GM19372 (cell line): Measurements from ENCODE around the gene DUSP6.
"Not testable (repeated sequence)": the region's sequence is repeated elsewhere in the genome, so short reads cannot be mapped to it uniquely, and the experiment has no call there.

Source experiments
- ATAC-seq: cut with Tn5 transposase; IDR thresholded peaks from one replicate; pipeline ENCODE4 v1.9.1; 2021; ENCODE audit warnings: mild to moderate bottlenecking, low read depth, moderate library complexity; ENCODE audit not compliant: unreplicated experiment

Gene DUSP6

GRCh38 chr12:89353823-89354611 is 1.7 kb upstream of the DUSP6 start:
- ATAC-seq: peak; percentile 39

- peak; percentile 27 for ATAC-seq
Observed at GRCh38 chr12:89353188-89353822, 1.0 kb upstream of the DUSP6 start.

- ATAC-seq: no peak
Observed at GRCh38 chr12:89352242-89352491, 134 bp downstream of the DUSP6 start.

- peak; percentile 33 for ATAC-seq
Observed at GRCh38 chr12:89351489-89352241, 636 bp downstream of the DUSP6 start.

GRCh38 chr12:89350630-89351488 is 1.4 kb downstream of the DUSP6 start:
- ATAC-seq: no peak

GRCh38 chr12:89350260-89350629 is 2.1 kb downstream of the DUSP6 start:
- no peak for ATAC-seq

- no peak for ATAC-seq
Observed at GRCh38 chr12:89349814-89350213, 2.5 kb downstream of the DUSP6 start.

- no peak for ATAC-seq
Observed at GRCh38 chr12:89348894-89349699, 3.2 kb downstream of the DUSP6 start.

- no peak for ATAC-seq
Observed at GRCh38 chr12:89347325-89347829, 4.9 kb downstream of the DUSP6 start.

- ATAC-seq: no peak
Observed at GRCh38 chr12:89346741-89347324, 5.5 kb downstream of the DUSP6 start.

- ATAC-seq: peak; percentile 97
Observed at GRCh38 chr12:89345830-89346740, 6.2 kb downstream of the DUSP6 start.

- ATAC-seq: no peak
Observed at GRCh38 chr12:89345376-89345775, 6.9 kb downstream of the DUSP6 start.

- no peak for ATAC-seq
Observed at GRCh38 chr12:89344862-89345202, 7.5 kb downstream of the DUSP6 start.

GRCh38 chr12:89344043-89344861 is 8.0 kb downstream of the DUSP6 start:
- ATAC-seq: no peak

- ATAC-seq: no peak
Observed at GRCh38 chr12:89343127-89343526, 9.2 kb downstream of the DUSP6 start.

GRCh38 chr12:89340861-89341260 is 11.4 kb downstream of the DUSP6 start:
- ATAC-seq: no peak

GRCh38 chr12:89339526-89339925 is 12.8 kb downstream of the DUSP6 start:
- no peak for ATAC-seq

GRCh38 chr12:89337136-89337535 is 15.2 kb downstream of the DUSP6 start:
- ATAC-seq: not testable (repeated sequence)
